ENCODE results near the gene OR1K1.

- TF ChIP-seq EZH2 (IDR thresholded peaks at IDR 0.05; ENCODE audit: borderline replicate concordance) (no peak), CTCF (IDR thresholded peaks at IDR 0.05; ENCODE audit: poor library complexity) (no peak), EZH2phosphoT487 (IDR thresholded peaks at IDR 0.05; ENCODE audit: low read depth, severe bottlenecking, unreplicated experiment) (no peak)
Measured at GRCh38 chr9:122845116-122845515, 45.2 kb downstream of the OR1K1 start.
